GM10847 (cell line): ENCODE data around the gene NF2.

ENCODE experiments used
- POLR2A ChIP-seq: IDR thresholded peaks from 2 replicates; pipeline ENCODE4 v1.6.1; 2011; ENCODE audit not compliant: insufficient read length; ENCODE audit errors: extremely low read depth

The NF2 gene

GRCh38 chr22:29715705-29716104 is 112.3 kb downstream of the NF2 start:
- no peak for TF ChIP-seq POLR2A

- TF ChIP-seq POLR2A: no peak
These were observed 113.5 kb downstream of the NF2 start for GRCh38 chr22:29716814-29717545.

GRCh38 chr22:29717789-29718188 is 114.4 kb downstream of the NF2 start:
- no peak for TF ChIP-seq POLR2A

- TF ChIP-seq POLR2A: no peak
These were observed 115.8 kb downstream of the NF2 start for GRCh38 chr22:29718949-29719898.

- no peak for TF ChIP-seq POLR2A
These were observed 116.6 kb downstream of the NF2 start, which contains the start of gene CABP7 for GRCh38 chr22:29719899-29720645. TSS of gene CABP7 (plus strand) at chr22:29720003. CDS start at chr22:29720425, 422 bp downstream.

- no peak for TF ChIP-seq POLR2A
These were observed 117.4 kb downstream of the NF2 start for GRCh38 chr22:29720811-29721323.

- TF ChIP-seq POLR2A: no peak
These were observed 118.7 kb downstream of the NF2 start for GRCh38 chr22:29722151-29722550.

GRCh38 chr22:29722587-29722986 is 119.2 kb downstream of the NF2 start:
- no peak for TF ChIP-seq POLR2A

- TF ChIP-seq POLR2A: no peak
These were observed 120.3 kb downstream of the NF2 start for GRCh38 chr22:29723766-29724165.

GRCh38 chr22:29724843-29725242 is 121.4 kb downstream of the NF2 start:
- no peak for TF ChIP-seq POLR2A

- no peak for TF ChIP-seq POLR2A
These were observed 122.7 kb downstream of the NF2 start for GRCh38 chr22:29726106-29726505.

- no peak for TF ChIP-seq POLR2A
These were observed 123.2 kb downstream of the NF2 start for GRCh38 chr22:29726512-29727130.

- TF ChIP-seq POLR2A: no peak
These were observed 123.7 kb downstream of the NF2 start for GRCh38 chr22:29727131-29727523.

- no peak for TF ChIP-seq POLR2A
These were observed 125.7 kb downstream of the NF2 start for GRCh38 chr22:29729161-29729560.
